Skeletal muscle cell (primary cell): ENCODE data around the gene TLE6.
A peak's percentile ranks its signal among the peaks of the same experiment; 100 is the strongest.
"Not testable (repeated sequence)": the region's sequence is repeated elsewhere in the genome, so short reads cannot be mapped to it uniquely, and the experiment has no call there.

Experiments used
- DNase-seq: peaks from one replicate; pipeline ENCODE4 v3.0.0-alpha.2; 2010; ENCODE audit warnings: low read depth
- H3K4me3 ChIP-seq: 2 replicates; pipeline ENCODE4 v1.5.1; 2011; ENCODE audit warnings: low read depth, mild to moderate bottlenecking, control low read depth, low read length, moderate library complexity

TLE6 gene

GRCh38 chr19:2977001-2977745, at the start of gene TLE6:
TSS of gene TLE6 (plus strand) at chr19:2977564. CDS start at chr19:2978234, 670 bp downstream.
- peak within 1 kb of the TSS; percentile 55 for H3K4me3 ChIP-seq

DNA sequence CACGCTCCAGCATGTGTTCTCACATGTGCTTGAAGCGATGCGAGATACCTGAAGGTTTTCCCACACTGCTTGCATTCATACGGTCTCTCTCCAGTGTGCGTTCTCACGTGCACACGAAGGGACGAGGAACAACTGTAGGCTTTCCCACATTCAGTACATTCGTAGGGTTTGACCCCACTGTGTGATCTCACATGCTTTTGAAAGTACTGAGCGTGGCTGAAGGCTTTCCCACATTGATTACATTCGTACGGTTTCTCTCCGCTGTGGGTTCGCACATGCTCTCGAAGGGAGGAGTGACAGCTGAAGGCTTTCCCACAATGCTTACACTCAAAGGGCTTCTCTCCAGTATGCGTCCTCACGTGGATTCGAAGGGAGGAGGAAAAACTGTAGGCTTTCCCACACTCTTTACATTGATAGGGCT, 43.9 kb upstream of the TLE6 start:
- no peak for DNase-seq
- H3K4me3 ChIP-seq, result no peak overlapping the region

More at GRCh38 chr19:2977001-2977745, at the start of gene TLE6:
- DNase-seq, result peak; percentile 74

DNA sequence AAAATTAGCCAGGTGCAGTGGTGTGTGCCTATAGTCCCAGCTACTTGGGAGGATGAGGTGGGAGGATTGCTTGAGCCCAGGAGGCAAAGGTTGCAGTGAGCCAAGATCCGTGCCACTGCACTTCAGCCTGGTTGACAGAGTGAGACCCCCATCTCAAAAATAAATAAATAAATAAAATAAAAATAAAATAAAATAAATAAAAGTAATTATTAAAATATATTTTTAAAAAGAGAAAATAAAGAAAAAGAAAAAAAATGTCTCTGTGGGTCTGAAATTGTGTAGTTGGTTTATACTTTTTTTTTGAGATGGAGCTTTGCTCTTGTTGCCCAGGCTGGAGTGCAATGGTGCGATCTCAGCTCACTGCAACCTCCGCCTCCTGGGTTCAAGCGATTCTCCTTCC, 41.5 kb upstream of the TLE6 start:
- DNase-seq, H3K4me3 ChIP-seq: not testable (repeated sequence)

- H3K4me3 ChIP-seq, result no peak overlapping the region
- DNase-seq, result no peak
Observed at GRCh38 chr19:2942928-2943640, 34.3 kb upstream of the TLE6 start.

DNA sequence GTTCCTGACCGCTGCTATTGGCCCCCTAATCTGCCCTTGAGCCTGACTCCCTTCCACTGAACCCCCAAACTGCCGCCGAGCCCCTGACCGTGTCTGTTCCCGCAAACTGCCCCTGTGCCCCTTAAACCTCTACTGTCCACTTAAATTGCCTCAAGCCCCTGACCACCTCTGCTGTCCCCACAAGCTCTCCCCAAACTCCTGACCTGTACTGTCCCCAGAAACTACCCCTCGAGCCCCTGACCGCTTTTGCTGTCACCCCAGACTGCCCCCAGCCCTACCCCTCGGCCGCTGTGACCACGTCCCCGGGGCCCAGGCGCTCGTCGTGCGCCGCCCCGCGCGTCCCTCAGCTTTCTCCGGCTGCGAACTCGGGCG, 33.0 kb upstream of the TLE6 start:
- DNase-seq, result no peak

DNA sequence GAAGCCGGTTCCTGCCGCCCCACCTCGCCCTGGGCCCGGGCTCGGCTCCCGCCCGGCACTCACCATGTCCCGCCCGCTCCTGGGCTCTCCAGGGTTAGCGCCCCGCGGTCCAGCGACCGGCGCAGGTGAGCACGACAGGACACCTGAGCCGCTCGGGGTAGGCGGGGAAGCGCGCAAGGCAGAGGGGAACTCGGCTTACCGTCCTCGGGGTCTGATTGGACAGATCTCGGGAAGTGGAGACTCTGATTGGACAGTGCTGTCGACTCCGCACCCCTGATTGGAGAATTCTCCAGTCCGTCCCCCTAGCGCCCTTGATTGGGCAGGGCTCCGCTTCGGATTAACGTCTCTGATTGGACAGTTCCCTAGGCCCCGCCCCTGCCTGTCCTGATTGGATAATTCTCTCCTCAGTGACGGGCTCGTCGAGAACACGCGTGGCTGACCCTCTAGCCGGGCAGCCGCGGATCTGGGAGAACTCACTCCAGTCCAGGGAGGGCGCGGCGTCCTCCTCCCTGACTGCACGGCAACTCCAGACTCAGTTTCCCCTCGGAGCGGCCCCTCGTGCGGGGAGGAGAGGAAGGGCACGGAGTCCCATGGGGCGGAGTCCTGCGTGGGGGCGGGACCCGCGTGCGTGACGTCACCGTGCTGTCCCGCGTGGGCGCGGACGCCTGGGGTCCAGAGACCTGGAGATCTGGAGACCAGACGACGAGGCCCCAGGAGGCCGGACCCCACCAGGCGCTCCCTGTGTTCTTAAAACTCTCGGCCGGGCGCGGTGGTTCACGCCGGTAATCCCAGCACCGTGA, 32.4 kb upstream of the TLE6 start, which contains the start of gene ZNF77:
Gene ZNF77 (minus strand): TSS at position 197 of the 800 bp plus-strand sequence. CDS start 131 bp downstream, at position 66.
- peak within 1 kb of the TSS; percentile 94 for H3K4me3 ChIP-seq
- DNase-seq, result peak; percentile 97

More for the DNA sequence above, 33.0 kb upstream of the TLE6 start:
- peak overlapping the region; percentile 94 for H3K4me3 ChIP-seq

DNA sequence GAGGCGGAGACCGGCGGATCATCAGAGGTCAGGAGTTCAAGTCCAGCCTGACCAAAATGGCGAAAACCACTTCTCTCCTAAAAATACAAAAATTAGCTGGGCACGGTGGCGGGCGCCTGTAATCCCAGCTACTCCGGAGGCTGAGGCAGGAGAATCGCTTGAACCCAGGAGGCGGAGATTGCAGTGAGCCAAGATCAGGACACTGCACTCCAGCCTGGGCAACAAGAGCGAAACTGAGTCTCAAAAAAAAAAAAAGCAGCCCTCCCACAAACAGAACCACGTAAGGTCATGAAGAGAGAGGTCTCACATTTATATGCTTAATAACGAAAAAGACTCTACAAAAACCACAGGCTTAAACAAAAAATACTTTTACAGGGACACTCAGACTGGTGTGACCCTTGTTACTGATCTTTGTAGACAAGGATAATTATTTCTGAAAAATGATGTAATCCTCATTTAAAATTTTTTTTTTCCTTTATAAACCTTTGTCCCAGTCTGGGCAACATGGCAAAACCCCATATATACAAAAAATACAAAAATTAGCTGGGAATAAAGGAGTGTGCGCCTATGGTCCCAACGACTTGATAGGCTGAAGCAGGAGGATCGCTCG, 31.7 kb upstream of the TLE6 start:
- no peak for DNase-seq
- H3K4me3 ChIP-seq, result peak overlapping the region; percentile 94

DNA sequence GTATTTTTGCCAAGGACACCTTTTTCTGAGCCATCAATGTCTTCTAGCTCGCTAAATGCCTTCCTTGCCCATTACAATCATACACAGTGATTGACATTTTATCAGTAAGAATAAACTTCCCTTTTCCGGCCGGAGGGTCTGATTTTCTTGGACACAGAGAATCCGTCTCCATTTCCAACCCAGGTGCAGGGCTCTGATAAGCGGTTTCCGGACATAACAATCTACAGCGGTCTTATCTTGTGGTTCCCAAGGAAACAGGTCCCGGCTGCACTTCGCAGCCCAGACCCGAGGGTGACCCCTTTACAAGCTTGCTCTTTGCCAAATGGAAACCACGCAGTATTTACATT, 27.5 kb upstream of the TLE6 start:
- DNase-seq, result no peak

DNA sequence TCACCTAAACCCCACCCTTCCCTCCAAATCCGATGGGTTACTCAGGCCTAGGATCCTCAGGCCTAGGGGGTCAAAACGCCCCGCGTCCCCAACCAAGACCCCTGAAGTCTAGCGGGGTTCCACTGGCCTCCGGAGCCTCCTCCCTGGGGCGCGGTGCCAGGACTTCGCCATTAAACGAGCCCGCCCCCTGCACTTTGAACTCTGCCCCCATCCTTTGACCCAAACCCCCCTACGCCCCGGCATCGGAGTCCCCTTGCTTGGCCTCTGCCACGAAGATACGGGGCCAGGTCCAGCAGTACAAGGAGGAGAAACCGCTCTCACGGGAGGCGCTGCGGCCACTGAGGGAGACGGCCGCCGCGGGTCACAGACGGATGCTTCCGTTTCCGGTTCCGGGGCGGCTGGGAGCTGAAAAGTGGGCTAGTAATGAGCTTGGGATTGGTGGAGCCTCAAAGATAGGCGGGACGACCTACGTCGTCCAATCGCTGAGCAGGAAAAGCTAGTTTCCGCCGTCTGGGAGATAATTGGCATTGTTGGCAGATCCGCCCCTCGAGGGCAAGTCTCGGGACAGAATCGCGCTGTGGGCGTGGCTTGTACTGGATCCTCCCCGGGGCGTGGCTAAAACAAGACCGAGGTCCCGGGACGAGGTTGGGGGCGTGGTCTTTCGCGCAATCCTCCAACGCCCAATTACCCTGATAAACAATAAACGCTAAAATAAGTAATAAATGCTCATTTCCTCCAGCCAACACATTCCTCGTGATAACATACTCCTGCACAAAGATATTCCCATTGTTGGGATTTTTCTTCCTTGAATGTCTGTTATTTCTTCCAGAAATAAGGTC, 26.9 kb upstream of the TLE6 start:
- DNase-seq, result peak; percentile 96
- H3K4me3 ChIP-seq, result peak overlapping the region; percentile 84

More for the DNA sequence above, 27.5 kb upstream of the TLE6 start:
- peak overlapping the region; percentile 84 for H3K4me3 ChIP-seq

DNA sequence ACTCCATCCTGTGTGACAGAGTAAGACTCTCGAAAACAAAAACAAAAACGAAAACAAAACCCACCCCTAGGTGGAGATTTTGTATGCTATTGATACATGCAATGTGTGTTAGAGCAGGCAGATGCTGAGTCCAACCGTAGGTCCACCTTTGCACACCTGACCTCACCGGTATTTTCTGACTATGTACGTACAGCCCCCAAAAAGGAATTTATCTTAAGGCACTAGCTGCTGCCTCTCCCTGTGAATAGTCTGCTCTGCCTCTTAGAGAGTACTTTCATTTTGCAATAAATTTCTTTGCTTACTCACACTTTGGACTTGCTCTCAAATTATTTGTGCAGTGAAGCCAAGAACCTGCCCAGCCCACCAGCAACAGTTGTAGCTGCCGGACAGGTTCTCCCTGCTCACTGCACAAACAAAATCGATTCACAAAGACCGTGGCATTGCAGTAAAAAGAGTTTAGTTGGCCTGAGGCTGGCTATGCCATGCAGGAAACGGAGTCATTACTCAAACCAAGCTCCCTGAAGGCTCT, 24.3 kb upstream of the TLE6 start:
- no peak for DNase-seq
- no peak overlapping the region for H3K4me3 ChIP-seq

DNA sequence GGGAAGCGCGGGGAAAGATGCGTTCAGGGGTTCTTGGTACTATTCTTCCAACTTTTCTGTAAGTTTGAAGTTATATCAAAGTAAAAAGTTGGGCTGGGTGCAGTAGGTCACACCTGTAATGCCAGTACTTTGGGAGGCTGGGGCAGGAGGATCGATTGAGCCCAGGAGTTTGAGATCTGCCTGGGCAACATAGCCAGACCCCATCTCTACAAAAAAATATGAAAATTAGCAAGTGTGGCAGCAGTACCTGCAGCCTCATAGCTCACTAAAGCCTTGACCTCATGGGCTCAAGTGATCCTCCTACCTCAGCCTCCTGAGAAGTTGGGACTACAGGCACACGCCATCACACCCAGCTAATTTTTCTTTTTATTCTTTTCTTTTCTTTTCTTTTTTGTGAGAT, 20.2 kb upstream of the TLE6 start:
- no peak overlapping the region for H3K4me3 ChIP-seq
- no peak for DNase-seq

GRCh38 chr19:2960120-2960519, 17.2 kb upstream of the TLE6 start:
- DNase-seq, result no peak
- H3K4me3 ChIP-seq, result no peak overlapping the region

GRCh38 chr19:2962018-2962670, 15.2 kb upstream of the TLE6 start:
- H3K4me3 ChIP-seq, result no peak overlapping the region
- no peak for DNase-seq

DNA sequence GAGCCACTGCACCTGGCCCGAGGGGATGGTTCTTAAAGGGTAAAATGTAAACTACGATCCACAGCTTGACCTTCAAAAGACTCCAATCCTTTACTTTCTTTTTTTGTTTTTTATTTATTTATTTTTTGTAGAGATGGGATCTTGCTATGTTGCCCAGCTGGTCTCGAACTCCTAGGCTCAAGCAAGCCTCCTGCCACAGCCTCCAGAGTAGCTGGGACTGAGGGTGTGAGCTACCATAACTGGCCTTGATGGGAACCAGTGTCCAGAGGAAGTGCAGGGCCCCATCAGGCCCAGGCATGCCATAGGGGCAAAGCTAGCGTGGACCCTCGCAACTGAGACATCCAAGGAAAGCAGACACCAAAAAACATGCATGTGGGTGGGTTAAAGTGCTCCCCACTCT, 14.2 kb upstream of the TLE6 start:
- H3K4me3 ChIP-seq, result no peak overlapping the region
- DNase-seq, result no peak

DNA sequence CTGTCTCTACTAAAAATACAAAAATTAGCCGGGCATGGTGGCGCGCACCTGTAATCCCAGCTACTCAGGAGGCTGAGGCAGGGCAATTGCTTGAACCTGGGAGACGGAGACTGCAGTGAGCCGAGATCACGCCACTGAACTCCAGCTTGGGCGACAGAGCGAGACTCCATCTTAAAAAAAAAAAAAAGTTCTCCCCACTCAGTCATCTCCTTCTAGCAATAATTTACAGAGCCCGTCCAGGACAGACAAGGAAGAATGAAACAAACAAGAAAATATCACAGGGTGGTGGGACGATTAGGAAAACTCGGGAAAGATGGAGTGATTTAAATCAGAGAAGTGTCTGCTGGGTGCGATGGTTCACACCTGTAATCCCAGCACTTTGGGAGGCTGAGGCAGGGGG, 13.7 kb upstream of the TLE6 start:
- DNase-seq, H3K4me3 ChIP-seq: not testable (repeated sequence)

DNA sequence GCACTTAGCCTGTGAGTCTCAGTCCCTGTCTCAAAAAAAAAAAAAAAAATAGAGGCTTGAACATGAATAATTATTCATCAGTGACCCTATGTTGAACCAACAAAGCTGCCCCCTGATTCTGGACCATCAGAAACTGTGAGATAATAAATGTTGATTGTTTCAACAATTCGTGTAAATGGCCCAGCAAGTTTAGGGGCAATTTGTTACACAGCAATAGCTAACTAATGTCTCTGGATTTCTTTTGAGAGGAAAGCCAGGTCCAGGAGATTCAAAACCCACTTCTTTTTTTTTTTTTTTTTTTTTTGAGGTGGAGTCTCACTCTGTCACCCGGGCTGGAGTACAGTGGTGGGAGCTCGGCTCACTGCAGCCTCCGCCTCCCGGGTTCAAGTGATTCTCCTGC, 12.5 kb upstream of the TLE6 start:
- no peak overlapping the region for H3K4me3 ChIP-seq
- DNase-seq, result no peak

GRCh38 chr19:2967972-2968371, 9.4 kb upstream of the TLE6 start:
- DNase-seq, result no peak
- H3K4me3 ChIP-seq, result no peak overlapping the region

DNA sequence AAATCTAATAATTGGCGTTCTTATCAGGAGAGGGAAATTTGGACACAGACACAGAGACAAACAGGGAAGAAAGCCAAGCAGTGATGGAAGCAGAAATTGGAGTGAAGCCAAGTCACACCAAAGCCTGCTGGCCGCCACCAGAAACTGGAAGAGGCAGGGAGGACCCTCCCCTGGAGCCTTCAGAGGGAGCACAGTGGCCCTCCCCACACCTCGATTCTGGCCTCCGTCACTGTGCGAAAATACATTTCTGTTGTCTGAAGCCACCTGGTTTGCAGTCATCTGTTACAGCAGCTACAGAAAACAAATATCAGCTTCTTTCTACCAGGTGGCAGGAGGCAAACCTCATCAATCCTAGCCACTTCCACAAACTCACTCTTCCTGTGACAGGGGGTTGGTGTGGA, 8.3 kb upstream of the TLE6 start:
- DNase-seq, result no peak
- no peak overlapping the region for H3K4me3 ChIP-seq
